Neuronal stem cell (in vitro differentiated cells): ENCODE measurements around the gene TMED9.

Experiments
- DNase-seq: peaks from one replicate; pipeline ENCODE4 v3.0.0-alpha.2; 2013; ENCODE audit warnings: low spot score
- H2AFZ ChIP-seq: one replicate; pipeline ENCODE4 v1.6.1; 2013; ENCODE audit warnings: mild to moderate bottlenecking, low read length, inconsistent platforms
- H2AK5ac ChIP-seq: 2 replicates; pipeline ENCODE4 v1.6.1; 2013; ENCODE audit warnings: low read depth, mild to moderate bottlenecking, inconsistent platforms, low read length, moderate library complexity, mixed read lengths
- H2BK120ac ChIP-seq: 2 replicates; pipeline ENCODE4 v1.6.1; 2013; ENCODE audit warnings: low read depth, mild to moderate bottlenecking, inconsistent platforms, low read length, moderate library complexity, mixed read lengths
- H2BK12ac ChIP-seq: one replicate; pipeline ENCODE4 v1.6.1; 2013; ENCODE audit warnings: low read length, inconsistent platforms
- H2BK15ac ChIP-seq: 2 replicates; pipeline ENCODE4 v1.6.1; 2013; ENCODE audit warnings: mild to moderate bottlenecking, low read length, inconsistent platforms, mixed read lengths
- H2BK5ac ChIP-seq: one replicate; pipeline ENCODE4 v1.6.1; 2013; ENCODE audit warnings: inconsistent platforms, mild to moderate bottlenecking, low read length, moderate library complexity
- H3K14ac ChIP-seq: one replicate; pipeline ENCODE4 v1.6.1; 2013; ENCODE audit warnings: low read length, inconsistent platforms
- H3K18ac ChIP-seq: 2 replicates; pipeline ENCODE4 v1.6.1; 2013; ENCODE audit warnings: low read length, inconsistent platforms
- H3K23ac ChIP-seq: 2 replicates; pipeline ENCODE4 v1.6.1; 2013; ENCODE audit warnings: low read depth, mild to moderate bottlenecking, mixed read lengths, low read length, inconsistent platforms; ENCODE audit not compliant: poor library complexity
- H3K27ac ChIP-seq: replicated peaks from 3 replicates; pipeline ENCODE4 v1.5.1; 2013; ENCODE audit warnings: low read length, inconsistent platforms
- H3K27me3 ChIP-seq, 3 experiments: 2 replicates each; pipeline ENCODE4 v1.6.1; 2013; ENCODE audit warnings: low read length in 3 of 3, mild to moderate bottlenecking in 2 of 3, inconsistent platforms in 1 of 3, low read depth in 1 of 3, mixed read lengths in 1 of 3, moderate library complexity in 1 of 3; ENCODE audit not compliant: control insufficient read depth in 3 of 3, insufficient read depth in 3 of 3
- H3K36me3 ChIP-seq, 2 donors: replicated peaks in 1 of 2; 2 replicates each; pipeline ENCODE4 v1.6.1; 2013; ENCODE audit warnings: low read length in 2 of 2; ENCODE audit not compliant: control insufficient read depth in 2 of 2, insufficient read depth in 2 of 2
- H3K4ac ChIP-seq: 2 replicates; pipeline ENCODE4 v1.6.1; 2013; ENCODE audit warnings: inconsistent platforms, mild to moderate bottlenecking, low read length, moderate library complexity
- H3K4me1 ChIP-seq, 2 donors: 1 replicate in 1 of 2; 2 replicates in 1 of 2; pipeline ENCODE4 v1.6.1; 2013; ENCODE audit warnings: low read length in 2 of 2, low read depth in 1 of 2; ENCODE audit not compliant: control insufficient read depth in 2 of 2, insufficient read depth in 1 of 2
- H3K4me2 ChIP-seq: one replicate; pipeline ENCODE4 v1.6.1; 2013; ENCODE audit warnings: mild to moderate bottlenecking, low read length, inconsistent platforms; ENCODE audit not compliant: insufficient read depth, poor library complexity, severe bottlenecking
- H3K4me3 ChIP-seq, 2 donors: 2 replicates each; pipeline ENCODE4 v1.5.1; 2013; ENCODE audit warnings: low read length in 2 of 2, mild to moderate bottlenecking in 2 of 2, inconsistent platforms in 1 of 2, moderate library complexity in 1 of 2
- H3K79me1 ChIP-seq: one replicate; pipeline ENCODE4 v1.6.1; 2013; ENCODE audit warnings: low read depth, mild to moderate bottlenecking, inconsistent platforms, low read length, moderate library complexity
- H3K9ac ChIP-seq: one replicate; pipeline ENCODE4 v1.6.1; 2013; ENCODE audit warnings: mild to moderate bottlenecking, low read depth, low read length, inconsistent platforms; ENCODE audit not compliant: poor library complexity
- H3K9me3 ChIP-seq, 2 donors: replicated peaks in 1 of 2; 2 replicates each; pipeline versions ENCODE3 to v1.6.1; 2013; ENCODE audit warnings: low read length in 2 of 2, mild to moderate bottlenecking in 2 of 2, inconsistent platforms in 1 of 2, low read depth in 1 of 2, mixed read lengths in 1 of 2, moderate library complexity in 1 of 2; ENCODE audit not compliant: control insufficient read depth in 2 of 2, insufficient read depth in 1 of 2
- H4K8ac ChIP-seq: one replicate; pipeline ENCODE4 v1.6.1; 2013; ENCODE audit warnings: low read depth, mild to moderate bottlenecking, inconsistent platforms, low read length, moderate library complexity
- H4K91ac ChIP-seq: one replicate; pipeline ENCODE4 v1.6.1; 2013; ENCODE audit warnings: low read length, low read depth, mild to moderate bottlenecking, inconsistent platforms; ENCODE audit not compliant: poor library complexity
- WGBS, 2 donors: extraction: QIAGEN DNeasy Blood & Tissue Kit; methylation state at CpG; one replicate each; pipeline ENCODE4 v1.1.7; 2013; ENCODE audit warnings: missing lambda C conversion rate in 2 of 2, mixed read lengths in 1 of 2; ENCODE audit not compliant: insufficient read length in 2 of 2, insufficient replicate concordance in 1 of 2; ENCODE audit errors: extremely low coverage in 2 of 2; 5-methylcytosine and 5-hydroxymethylcytosine counted together

TMED9 gene

GRCh38 chr5:177576169-177576568 lies 15.8 kb upstream of the TMED9 start:
- no CpG with 5 or more reads among the region's 10 CpGs for WGBS, 2 donors

GRCh38 chr5:177578316-177578715 lies 13.7 kb upstream of the TMED9 start:
- Histone ChIP-seq H3K36me3 (no peaks in the 10 kb centered on the region), H2AK5ac (no peak overlapping the region), H3K4me1 (no peaks in the 10 kb centered on the region), H2AFZ (no peak overlapping the region), H4K8ac (no peak overlapping the region), H2BK5ac (no peak overlapping the region), H2BK120ac (no peak overlapping the region), H3K4ac (no peak overlapping the region), H3K14ac (no peak overlapping the region), H3K9ac (no peak overlapping the region), H4K91ac (no peak overlapping the region), H3K23ac (no peak overlapping the region), H2BK15ac (no peak overlapping the region), H3K27ac (no peak overlapping the region), H2BK12ac (no peak overlapping the region), H3K79me1 (no peaks in the 10 kb centered on the region), H3K4me3 (no peak overlapping the region), H3K27me3 (peaks cover 0 to 4% (median 0%) of the 10 kb centered on the region in 3 experiments), H3K4me2 (no peak overlapping the region), H3K18ac (no peak overlapping the region), H3K9me3 (no peaks in the 10 kb centered on the region)
- no peak for DNase-seq
- no CpG with 5 or more reads among the region's 8 CpGs for WGBS, 2 donors

More at GRCh38 chr5:177576169-177576568, 15.8 kb upstream of the TMED9 start:
- no peak overlapping the region for H2BK5ac ChIP-seq
- no peak overlapping the region for H2AK5ac ChIP-seq
- H2BK15ac ChIP-seq: no peak overlapping the region
- H3K27ac ChIP-seq: no peak overlapping the region
- no peak overlapping the region for H4K8ac ChIP-seq
- H3K27me3 ChIP-seq: peaks cover 0 to 4% (median 0%) of the 10 kb centered on the region in 3 experiments
- H3K9ac ChIP-seq: no peak overlapping the region
- no peak overlapping the region for H3K4ac ChIP-seq
- no peaks in the 10 kb centered on the region for H3K36me3 ChIP-seq
- H2BK120ac ChIP-seq: no peak overlapping the region
- H3K18ac ChIP-seq: no peak overlapping the region
- no peak overlapping the region for H3K23ac ChIP-seq
- no peaks in the 10 kb centered on the region for H3K79me1 ChIP-seq
- no peak overlapping the region for H2AFZ ChIP-seq
- no peak overlapping the region for H3K14ac ChIP-seq
- H2BK12ac ChIP-seq: no peak overlapping the region
- no peaks in the 10 kb centered on the region for H3K9me3 ChIP-seq
- H3K4me3 ChIP-seq: no peak overlapping the region
- DNase-seq: no peak
- H3K4me1 ChIP-seq: no peaks in the 10 kb centered on the region
- H4K91ac ChIP-seq: no peak overlapping the region
- H3K4me2 ChIP-seq: no peak overlapping the region

DNA sequence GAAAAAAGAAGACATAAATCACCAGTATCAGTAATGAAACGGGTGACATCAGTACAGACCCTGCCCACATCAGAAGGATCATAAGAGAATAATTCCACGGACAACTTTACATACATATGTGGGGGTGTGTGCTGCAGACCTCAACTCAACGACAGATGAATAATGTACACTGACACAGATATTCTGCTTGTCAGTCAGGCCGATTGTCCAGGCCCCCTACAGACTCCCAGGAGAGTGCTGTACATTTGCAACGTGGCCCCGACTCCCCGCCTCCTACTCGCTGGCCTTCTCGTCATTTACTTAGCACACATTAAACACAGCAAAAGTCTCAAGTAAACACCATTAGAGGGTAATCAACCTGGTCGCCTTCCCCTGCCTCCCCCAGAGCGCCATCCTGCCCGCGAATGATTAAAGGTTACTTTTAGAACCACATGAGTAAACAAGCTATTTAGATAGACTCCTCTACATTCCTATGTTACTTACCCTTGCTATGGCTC lies 3.5 kb upstream of the TMED9 start:
- no peak for DNase-seq
- peaks cover 3 to 4% of the 10 kb centered on the region in 2 donors for H3K4me1 ChIP-seq
- H3K36me3 ChIP-seq: peaks cover 3 to 4% of the 10 kb centered on the region in 2 donors
- no peak overlapping the region for H4K8ac ChIP-seq
- H3K9ac ChIP-seq: no peak overlapping the region
- no peak overlapping the region for H3K27ac ChIP-seq
- H3K9me3 ChIP-seq: no peaks in the 10 kb centered on the region
- peaks cover 0 to 48% (median 8%) of the 10 kb centered on the region in 3 experiments for H3K27me3 ChIP-seq
- H3K4me3 ChIP-seq: no peak overlapping the region
- H3K4ac ChIP-seq: no peak overlapping the region
- whole genome bisulfite sequencing, 2 donors: no CpG with 5 or more reads among the region's 13 CpGs
- H3K4me2 ChIP-seq: no peak overlapping the region
- no peak overlapping the region for H3K18ac ChIP-seq
- H2AFZ ChIP-seq: no peak overlapping the region
- H4K91ac ChIP-seq: no peak overlapping the region
- peaks cover 5% of the 10 kb centered on the region for H3K79me1 ChIP-seq
- no peak overlapping the region for H2BK5ac ChIP-seq
- H3K14ac ChIP-seq: no peak overlapping the region
- no peak overlapping the region for H2BK12ac ChIP-seq
- H2AK5ac ChIP-seq: no peak overlapping the region
- no peak overlapping the region for H2BK120ac ChIP-seq
- H3K23ac ChIP-seq: no peak overlapping the region
- no peak overlapping the region for H2BK15ac ChIP-seq

DNA sequence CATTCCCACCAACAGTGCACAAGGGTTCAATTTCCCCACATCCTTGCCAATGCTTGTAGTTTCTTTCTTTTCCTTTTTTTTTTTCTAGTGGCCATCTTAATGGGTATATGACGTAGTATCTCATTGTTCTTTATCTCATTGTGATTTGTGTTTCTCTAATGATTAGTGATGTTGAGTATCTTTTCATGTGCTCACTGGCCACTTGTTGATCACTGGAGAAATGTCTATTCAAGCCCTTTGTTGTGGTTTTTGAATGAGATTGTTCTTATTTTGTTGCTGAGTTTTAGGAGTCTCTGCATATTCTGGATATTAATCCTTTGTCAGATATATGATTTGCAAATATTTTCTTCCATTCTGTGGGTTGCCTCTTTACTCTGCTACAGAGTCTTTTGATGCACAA lies 1.6 kb upstream of the TMED9 start:
- no peaks in the 10 kb centered on the region for H3K9me3 ChIP-seq
- no peak overlapping the region for H2BK12ac ChIP-seq
- no peak overlapping the region for H2AFZ ChIP-seq
- no peak overlapping the region for H3K23ac ChIP-seq
- H3K4me2 ChIP-seq: no peak overlapping the region
- H3K14ac ChIP-seq: no peak overlapping the region
- peaks cover 3 to 4% of the 10 kb centered on the region in 2 donors for H3K4me1 ChIP-seq
- H3K9ac ChIP-seq: no peak overlapping the region
- no peak overlapping the region for H2BK5ac ChIP-seq
- no peak overlapping the region for H4K91ac ChIP-seq
- H2BK15ac ChIP-seq: no peak overlapping the region
- H2AK5ac ChIP-seq: no peak overlapping the region
- WGBS, 2 donors: no CpG with 5 or more reads among the region's 1 CpG
- no peak for DNase-seq
- peaks cover 20 to 24% of the 10 kb centered on the region in 2 donors for H3K36me3 ChIP-seq
- no peak overlapping the region for H3K27ac ChIP-seq
- no peak overlapping the region for H3K18ac ChIP-seq
- H4K8ac ChIP-seq: no peak overlapping the region
- peaks cover 0 to 35% (median 1%) of the 10 kb centered on the region in 3 experiments for H3K27me3 ChIP-seq
- H3K79me1 ChIP-seq: peaks cover 5% of the 10 kb centered on the region
- H2BK120ac ChIP-seq: no peak overlapping the region
- no peak overlapping the region for H3K4ac ChIP-seq
- no peak overlapping the region for H3K4me3 ChIP-seq
